PC-9 (cell line): Measurements from ENCODE around the gene SMIM20.

Source experiments
- EZH2 ChIP-seq: fragments of 200-600 bp; sonication (generic); IDR thresholded peaks from 2 replicates; pipeline ENCODE4 v1.8.0; 2017; ENCODE audit warnings: antibody characterized with exemption, low read depth
- TF ChIP-seq, protein P1 (sequence below): fragments of 200-600 bp; sonication (generic); conservative IDR thresholded peaks from 2 replicates; pipeline ENCODE4 v1.6.1; 2017; ENCODE audit warnings: mixed run types, antibody characterized with exemption, mild to moderate bottlenecking, moderate library complexity

DNA sequence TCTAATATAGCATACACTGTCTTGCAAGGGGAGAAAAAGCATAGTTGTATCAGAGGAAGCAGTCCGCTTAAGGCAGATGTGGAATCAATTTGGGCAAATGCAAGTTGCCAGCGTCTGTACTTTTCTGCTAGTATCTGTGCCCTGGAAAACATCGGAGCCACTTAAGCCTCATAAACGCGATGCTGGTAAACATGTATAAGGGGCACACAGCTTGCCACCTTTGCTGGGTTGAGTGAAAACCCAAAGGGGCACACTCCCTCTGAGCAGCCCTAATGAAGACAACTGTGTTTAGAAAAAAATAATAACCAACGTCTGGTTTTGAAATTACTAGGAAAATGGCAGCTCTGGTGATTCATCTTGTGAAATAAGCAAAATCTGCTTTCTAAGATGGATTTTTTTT is 24.3 kb downstream of the SMIM20 start:
- TF ChIP-seq, protein P1, sequence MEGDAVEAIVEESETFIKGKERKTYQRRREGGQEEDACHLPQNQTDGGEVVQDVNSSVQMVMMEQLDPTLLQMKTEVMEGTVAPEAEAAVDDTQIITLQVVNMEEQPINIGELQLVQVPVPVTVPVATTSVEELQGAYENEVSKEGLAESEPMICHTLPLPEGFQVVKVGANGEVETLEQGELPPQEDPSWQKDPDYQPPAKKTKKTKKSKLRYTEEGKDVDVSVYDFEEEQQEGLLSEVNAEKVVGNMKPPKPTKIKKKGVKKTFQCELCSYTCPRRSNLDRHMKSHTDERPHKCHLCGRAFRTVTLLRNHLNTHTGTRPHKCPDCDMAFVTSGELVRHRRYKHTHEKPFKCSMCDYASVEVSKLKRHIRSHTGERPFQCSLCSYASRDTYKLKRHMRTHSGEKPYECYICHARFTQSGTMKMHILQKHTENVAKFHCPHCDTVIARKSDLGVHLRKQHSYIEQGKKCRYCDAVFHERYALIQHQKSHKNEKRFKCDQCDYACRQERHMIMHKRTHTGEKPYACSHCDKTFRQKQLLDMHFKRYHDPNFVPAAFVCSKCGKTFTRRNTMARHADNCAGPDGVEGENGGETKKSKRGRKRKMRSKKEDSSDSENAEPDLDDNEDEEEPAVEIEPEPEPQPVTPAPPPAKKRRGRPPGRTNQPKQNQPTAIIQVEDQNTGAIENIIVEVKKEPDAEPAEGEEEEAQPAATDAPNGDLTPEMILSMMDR, result no peak
- TF ChIP-seq EZH2, result no peak
